ENCODE data around the gene STIMATE. TPM values are rescaled to one million over a fixed set of nuclear protein-coding genes. Genes with fewer than 3 reads are reported as not detected.
A peak's percentile ranks its signal among the peaks of the same experiment; 100 is the strongest.

STIMATE gene
- total and polyA plus RNA-seq, 2 experiments from 2014 or later, result 9.3 to 10.3 TPM

DNA sequence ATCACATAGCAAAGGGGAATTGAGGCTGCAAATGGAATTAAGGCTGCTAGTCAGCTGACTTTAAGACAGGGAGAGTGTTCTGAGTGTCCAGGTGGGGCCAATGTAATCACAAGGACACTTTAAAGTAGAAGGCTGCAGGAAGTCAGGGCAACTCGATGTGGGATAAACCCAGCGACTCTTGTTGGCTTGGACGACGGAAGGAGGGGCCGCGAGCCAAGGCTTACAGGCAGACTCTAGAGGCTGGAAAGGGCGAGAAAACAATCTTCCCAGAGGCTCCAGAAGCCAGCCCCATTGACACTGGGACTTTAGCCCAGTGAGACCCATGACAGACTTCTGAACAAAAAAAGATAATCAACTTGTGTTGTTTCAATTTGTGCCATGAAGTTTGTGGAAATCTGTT lies 49.6 kb downstream of the STIMATE start:
- Histone ChIP-seq H3K4me3 (no peak overlapping the region), H3K36me3 (ENCODE audit: low read depth) (no peaks in the 10 kb centered on the region; the same call in 1 of the 2 replicates), H3K4me1 (ENCODE audit: insufficient read depth) (peaks cover 7% of the 10 kb centered on the region), H3K27me3 (replicated peaks; ENCODE audit: insufficient read depth) (no peaks in the 10 kb centered on the region), H3K79me2 (ENCODE audit: insufficient read depth) (no peaks in the 10 kb centered on the region), H3K4me2 (ENCODE audit: unreplicated experiment) (no peak overlapping the region), H3K9ac (no peak overlapping the region), H3K27ac (no peak overlapping the region), H3K9me2 (ENCODE audit: insufficient read depth) (no peaks in the 10 kb centered on the region), H2AFZ (no peak overlapping the region), H3K9me3 (ENCODE audit: low read depth) (no peaks in the 10 kb centered on the region), H3F3A (ENCODE audit: insufficient read depth) (no peaks in the 10 kb centered on the region), H4K20me1 (ENCODE audit: insufficient read depth) (no peaks in the 10 kb centered on the region)
- WGBS, 2 experiments (ENCODE audit: low coverage in 1 of 2, low lambda C conversion rate in 2 of 2, missing lambda C conversion rate in 2 of 2), result 88 to 94% methylated on average over 7 of the region's 7 CpGs
- TF ChIP-seq EZH2 (IDR thresholded peaks at IDR 0.05; ENCODE audit: insufficient read depth, poor library complexity, severe bottlenecking), result no peak
- no peak for TF ChIP-seq EZH2phosphoT487 (IDR thresholded peaks at IDR 0.05; ENCODE audit: insufficient read depth, low read depth)
- in situ Hi-C loops (cut with MboI), result no loop called here
- DNase-seq, result no peak

DNA sequence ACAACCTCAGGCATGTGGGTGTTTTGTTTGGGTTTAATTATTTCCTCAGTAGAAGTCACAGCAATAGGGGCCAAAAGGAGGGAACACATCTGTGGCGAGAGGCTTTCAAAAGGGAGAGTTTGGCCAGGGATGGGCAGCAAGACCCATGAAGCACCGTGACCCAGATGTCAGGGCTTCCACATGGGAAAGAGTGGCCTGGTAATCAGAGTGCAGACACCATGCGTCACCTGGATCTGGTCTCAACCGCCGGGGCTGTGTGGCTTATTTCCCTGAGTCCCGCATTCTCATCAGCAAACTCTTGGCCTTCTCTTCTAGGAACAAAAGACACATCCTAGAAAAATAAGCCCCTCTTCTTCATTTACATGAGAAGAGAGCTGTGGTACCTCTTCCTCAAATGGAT lies 50.1 kb downstream of the STIMATE start:
- WGBS, 2 experiments (ENCODE audit: low coverage in 1 of 2, low lambda C conversion rate in 2 of 2, missing lambda C conversion rate in 2 of 2), result 93 to 95% methylated on average over 6 of the region's 6 CpGs
- no peaks in the 10 kb centered on the region for H3F3A ChIP-seq (ENCODE audit: insufficient read depth)
- no peaks in the 10 kb centered on the region; the same call in 1 of the 2 replicates for H3K36me3 ChIP-seq (ENCODE audit: low read depth)
- H3K79me2 ChIP-seq (ENCODE audit: insufficient read depth), result no peaks in the 10 kb centered on the region
- H3K27me3 ChIP-seq (replicated peaks; ENCODE audit: insufficient read depth), result no peaks in the 10 kb centered on the region
- H4K20me1 ChIP-seq (ENCODE audit: insufficient read depth), result no peaks in the 10 kb centered on the region
- no peak for DNase-seq
- no peak overlapping the region for H3K9ac ChIP-seq
- TF ChIP-seq EZH2phosphoT487 (IDR thresholded peaks at IDR 0.05; ENCODE audit: insufficient read depth, low read depth) (no peak), EZH2 (IDR thresholded peaks at IDR 0.05; ENCODE audit: insufficient read depth, poor library complexity, severe bottlenecking) (no peak)
- H3K9me2 ChIP-seq (ENCODE audit: insufficient read depth), result no peaks in the 10 kb centered on the region
- in situ Hi-C loops (cut with MboI), result no loop called here
- no peak overlapping the region for H2AFZ ChIP-seq
- H3K4me1 ChIP-seq (ENCODE audit: insufficient read depth), result peaks cover 7% of the 10 kb centered on the region
- H3K4me2 ChIP-seq (ENCODE audit: unreplicated experiment), result no peak overlapping the region
- no peak overlapping the region for H3K27ac ChIP-seq
- H3K4me3 ChIP-seq, result no peak overlapping the region
- no peaks in the 10 kb centered on the region for H3K9me3 ChIP-seq (ENCODE audit: low read depth)

DNA sequence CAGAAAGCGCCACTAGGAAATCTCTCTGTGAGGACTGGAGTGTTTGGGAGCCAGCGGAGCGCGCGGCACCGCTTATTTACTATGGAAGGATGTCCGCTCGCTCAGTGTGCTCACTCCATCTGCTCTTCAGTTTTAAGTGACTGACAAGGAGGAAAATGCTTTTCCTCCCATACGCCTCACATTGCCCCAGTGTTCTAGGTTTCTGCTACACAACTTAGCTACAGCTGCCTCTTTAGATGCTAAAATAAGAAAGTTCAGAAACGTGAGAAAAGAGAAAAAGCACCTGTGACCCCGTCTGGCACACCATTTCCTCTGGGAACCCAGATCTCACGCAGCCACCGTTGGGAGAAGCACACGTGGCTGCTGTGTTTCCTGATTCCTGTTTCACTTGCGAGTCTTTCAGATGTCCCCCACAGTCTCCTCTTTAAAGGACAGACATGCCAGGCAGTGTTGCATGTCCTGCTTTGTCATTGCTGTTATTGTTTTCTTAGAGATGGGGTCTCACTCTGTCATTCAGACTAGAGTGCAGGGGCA lies 50.8 kb downstream of the STIMATE start:
- no peak overlapping the region for H2AFZ ChIP-seq
- no peaks in the 10 kb centered on the region for H3K9me3 ChIP-seq (ENCODE audit: low read depth)
- peaks cover 7% of the 10 kb centered on the region for H3K4me1 ChIP-seq (ENCODE audit: insufficient read depth)
- H3K27me3 ChIP-seq (replicated peaks; ENCODE audit: insufficient read depth), result no peaks in the 10 kb centered on the region
- H3K79me2 ChIP-seq (ENCODE audit: insufficient read depth), result no peaks in the 10 kb centered on the region
- no peaks in the 10 kb centered on the region for H4K20me1 ChIP-seq (ENCODE audit: insufficient read depth)
- no peak overlapping the region for H3K4me3 ChIP-seq
- no peaks in the 10 kb centered on the region for H3K9me2 ChIP-seq (ENCODE audit: insufficient read depth)
- H3K9ac ChIP-seq, result no peak overlapping the region
- no peaks in the 10 kb centered on the region; the same call in 1 of the 2 replicates for H3K36me3 ChIP-seq (ENCODE audit: low read depth)
- no peak overlapping the region for H3K27ac ChIP-seq
- H3K4me2 ChIP-seq (ENCODE audit: unreplicated experiment), result no peak overlapping the region
- TF ChIP-seq EZH2phosphoT487 (IDR thresholded peaks at IDR 0.05; ENCODE audit: insufficient read depth, low read depth) (no peak), EZH2 (IDR thresholded peaks at IDR 0.05; ENCODE audit: insufficient read depth, poor library complexity, severe bottlenecking) (no peak)
- WGBS, 2 experiments (ENCODE audit: low coverage in 1 of 2, low lambda C conversion rate in 2 of 2, missing lambda C conversion rate in 2 of 2), result 94 to 96% methylated on average over 15 of the region's 15 CpGs
- in situ Hi-C loops (cut with MboI), result no loop called here
- no peaks in the 10 kb centered on the region for H3F3A ChIP-seq (ENCODE audit: insufficient read depth)
- DNase-seq, result no peak

DNA sequence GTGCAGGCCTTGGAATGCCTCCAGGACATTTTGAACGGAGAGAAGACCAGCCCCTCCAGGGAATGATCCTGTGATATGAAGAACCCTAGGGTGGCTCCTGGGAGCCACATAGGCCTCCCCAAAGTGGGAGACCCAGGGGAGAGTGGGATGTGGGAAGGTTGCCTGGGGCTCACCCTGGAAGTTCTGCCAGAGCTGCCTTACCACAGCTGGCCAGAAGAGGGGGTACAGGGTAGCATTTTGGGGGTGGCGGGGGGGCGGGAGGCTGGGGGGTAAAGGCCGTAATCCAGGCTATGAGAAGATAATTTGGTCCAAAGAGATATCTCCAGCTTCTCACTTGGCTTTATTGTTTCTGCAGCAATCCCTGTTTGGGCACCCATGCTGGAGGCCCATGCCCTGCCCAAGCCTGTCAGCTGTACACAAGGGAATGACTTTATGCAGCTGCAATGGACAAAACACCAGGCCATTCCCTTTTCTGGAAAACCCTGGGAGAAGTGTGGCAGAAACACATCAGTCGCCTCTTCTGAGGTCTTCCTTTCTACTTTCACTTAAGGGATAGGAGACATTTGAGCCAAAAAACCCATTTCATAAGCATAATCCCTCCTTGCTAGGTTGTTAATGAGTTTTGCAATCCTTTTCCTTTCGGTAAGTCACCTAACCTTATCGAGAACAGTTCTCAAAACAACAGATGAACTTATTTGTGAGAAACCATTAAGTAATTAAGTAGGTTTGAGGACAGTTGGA lies 51.5 kb downstream of the STIMATE start:
- H3K9me2 ChIP-seq (ENCODE audit: insufficient read depth), result no peaks in the 10 kb centered on the region

More for the DNA sequence above, 51.5 kb downstream of the STIMATE start:
- peak; percentile 17 for DNase-seq
- Histone ChIP-seq H3K4me1 (ENCODE audit: insufficient read depth) (peaks cover 7% of the 10 kb centered on the region), H2AFZ (no peak overlapping the region), H3K4me3 (no peak overlapping the region), H3K79me2 (ENCODE audit: insufficient read depth) (no peaks in the 10 kb centered on the region), H3K27ac (no peak overlapping the region), H4K20me1 (ENCODE audit: insufficient read depth) (no peaks in the 10 kb centered on the region), H3K27me3 (replicated peaks; ENCODE audit: insufficient read depth) (no peaks in the 10 kb centered on the region), H3K4me2 (ENCODE audit: unreplicated experiment) (no peak overlapping the region), H3F3A (ENCODE audit: insufficient read depth) (no peaks in the 10 kb centered on the region), H3K9me3 (ENCODE audit: low read depth) (no peaks in the 10 kb centered on the region), H3K9ac (no peak overlapping the region), H3K36me3 (ENCODE audit: low read depth) (no peaks in the 10 kb centered on the region; the same call in 1 of the 2 replicates)
- TF ChIP-seq EZH2 (IDR thresholded peaks at IDR 0.05; ENCODE audit: insufficient read depth, poor library complexity, severe bottlenecking) (no peak), EZH2phosphoT487 (IDR thresholded peaks at IDR 0.05; ENCODE audit: insufficient read depth, low read depth) (no peak)
- 55 to 65% methylated on average over 6 to 7 of the region's 7 CpGs for WGBS, 2 experiments (ENCODE audit: low coverage in 1 of 2, low lambda C conversion rate in 2 of 2, missing lambda C conversion rate in 2 of 2)
- in situ Hi-C loops (cut with MboI), result no loop called here
